ENCODE measurements around the gene GALNT11.

GRCh38 chr7:152097330-152097729 lies 71.9 kb downstream of the GALNT11 start:
- TF ChIP-seq CTCF (IDR thresholded peaks at IDR 0.05; ENCODE audit: borderline replicate concordance, extremely low read depth, low read length, poor library complexity, severe bottlenecking) (no peak), EZH2 (IDR thresholded peaks at IDR 0.05; ENCODE audit: borderline replicate concordance, low read depth, low read length, severe bottlenecking) (no peak)

All from DND-41 (cell line).